ENCODE data around the gene PROSER1.

Gene PROSER1

DNA sequence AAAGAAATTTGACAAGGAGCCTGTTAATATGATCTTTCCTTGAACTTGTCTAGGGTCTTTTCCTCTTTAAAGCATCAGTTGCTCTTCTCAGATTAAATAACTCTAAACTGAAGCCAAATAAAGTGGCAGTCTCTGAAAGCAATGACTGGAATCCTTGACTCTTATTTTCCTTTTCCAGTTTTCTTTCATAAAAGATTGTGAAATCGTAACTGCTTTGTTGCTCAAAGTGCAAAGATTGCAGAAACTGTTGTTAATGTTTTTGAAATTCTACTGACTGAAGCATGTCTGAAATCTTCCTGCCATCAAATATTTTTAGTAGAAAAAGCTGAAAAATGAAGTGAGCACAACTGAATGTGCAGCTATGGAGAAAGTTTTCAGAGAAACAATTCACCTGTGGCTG, 2.3 kb upstream of the PROSER1 start:
- no peak for DNase-seq (ENCODE audit: low read depth)
- H3K4me3 ChIP-seq (ENCODE audit: low read depth, low read length), result no peak overlapping the region
- TF ChIP-seq, protein P1, sequence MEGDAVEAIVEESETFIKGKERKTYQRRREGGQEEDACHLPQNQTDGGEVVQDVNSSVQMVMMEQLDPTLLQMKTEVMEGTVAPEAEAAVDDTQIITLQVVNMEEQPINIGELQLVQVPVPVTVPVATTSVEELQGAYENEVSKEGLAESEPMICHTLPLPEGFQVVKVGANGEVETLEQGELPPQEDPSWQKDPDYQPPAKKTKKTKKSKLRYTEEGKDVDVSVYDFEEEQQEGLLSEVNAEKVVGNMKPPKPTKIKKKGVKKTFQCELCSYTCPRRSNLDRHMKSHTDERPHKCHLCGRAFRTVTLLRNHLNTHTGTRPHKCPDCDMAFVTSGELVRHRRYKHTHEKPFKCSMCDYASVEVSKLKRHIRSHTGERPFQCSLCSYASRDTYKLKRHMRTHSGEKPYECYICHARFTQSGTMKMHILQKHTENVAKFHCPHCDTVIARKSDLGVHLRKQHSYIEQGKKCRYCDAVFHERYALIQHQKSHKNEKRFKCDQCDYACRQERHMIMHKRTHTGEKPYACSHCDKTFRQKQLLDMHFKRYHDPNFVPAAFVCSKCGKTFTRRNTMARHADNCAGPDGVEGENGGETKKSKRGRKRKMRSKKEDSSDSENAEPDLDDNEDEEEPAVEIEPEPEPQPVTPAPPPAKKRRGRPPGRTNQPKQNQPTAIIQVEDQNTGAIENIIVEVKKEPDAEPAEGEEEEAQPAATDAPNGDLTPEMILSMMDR (IDR thresholded peaks at IDR 0.05; ENCODE audit: control insufficient read depth, extremely low read depth, insufficient read depth), result no peak

DNA sequence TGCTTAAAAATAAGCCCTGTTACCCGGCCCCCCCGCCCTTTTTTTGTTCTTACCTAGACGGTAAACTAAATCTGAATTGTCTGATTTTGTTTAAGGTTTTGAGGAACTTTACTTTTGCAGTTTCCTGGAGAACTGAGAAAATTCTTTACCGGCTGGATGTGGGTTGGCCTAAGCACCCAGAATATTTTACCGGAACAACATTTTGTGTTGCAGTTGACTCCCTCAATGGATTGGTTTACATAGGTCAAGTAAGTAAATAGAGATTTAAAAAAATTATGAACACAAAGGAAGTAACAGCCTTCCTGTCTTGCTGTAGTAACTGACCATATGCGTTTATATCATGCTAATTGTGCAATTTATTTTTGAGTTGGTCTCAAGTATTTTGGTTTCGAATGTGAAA, 1.2 kb upstream of the PROSER1 start:
- TF ChIP-seq, protein P1 (IDR thresholded peaks at IDR 0.05; ENCODE audit: control insufficient read depth, extremely low read depth, insufficient read depth), result no peak
- no peak for DNase-seq (ENCODE audit: low read depth)
- H3K4me3 ChIP-seq (ENCODE audit: low read depth, low read length), result peak overlapping the region; percentile 92

DNA sequence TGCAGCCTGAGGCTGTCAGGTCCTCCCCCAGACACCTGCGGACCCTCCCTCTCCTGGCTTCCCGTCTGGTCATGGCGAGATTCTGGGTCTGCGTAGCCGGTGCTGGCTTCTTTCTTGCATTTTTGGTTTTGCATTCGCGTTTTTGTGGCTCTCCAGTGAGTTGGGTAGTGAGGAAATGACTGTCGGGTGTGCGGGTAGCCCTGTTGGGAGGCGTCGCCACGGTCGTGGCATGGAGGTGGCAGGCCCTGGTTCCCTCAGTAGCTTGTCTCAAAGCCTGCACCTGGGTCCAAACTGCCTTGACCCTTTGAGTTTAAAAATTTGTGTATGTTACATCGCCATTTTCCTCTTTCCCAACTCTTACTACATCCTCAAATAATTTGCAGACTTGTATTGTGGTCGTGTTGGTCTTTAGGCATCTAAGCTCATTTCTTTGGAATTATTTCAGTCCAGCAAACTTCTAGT, 711 bp upstream of the PROSER1 start:
- peak overlapping the region; percentile 92 for H3K4me3 ChIP-seq (ENCODE audit: low read depth, low read length)
- TF ChIP-seq, protein P1 (IDR thresholded peaks at IDR 0.05; ENCODE audit: control insufficient read depth, extremely low read depth, insufficient read depth), result no peak
- DNase-seq (ENCODE audit: low read depth), result no peak

DNA sequence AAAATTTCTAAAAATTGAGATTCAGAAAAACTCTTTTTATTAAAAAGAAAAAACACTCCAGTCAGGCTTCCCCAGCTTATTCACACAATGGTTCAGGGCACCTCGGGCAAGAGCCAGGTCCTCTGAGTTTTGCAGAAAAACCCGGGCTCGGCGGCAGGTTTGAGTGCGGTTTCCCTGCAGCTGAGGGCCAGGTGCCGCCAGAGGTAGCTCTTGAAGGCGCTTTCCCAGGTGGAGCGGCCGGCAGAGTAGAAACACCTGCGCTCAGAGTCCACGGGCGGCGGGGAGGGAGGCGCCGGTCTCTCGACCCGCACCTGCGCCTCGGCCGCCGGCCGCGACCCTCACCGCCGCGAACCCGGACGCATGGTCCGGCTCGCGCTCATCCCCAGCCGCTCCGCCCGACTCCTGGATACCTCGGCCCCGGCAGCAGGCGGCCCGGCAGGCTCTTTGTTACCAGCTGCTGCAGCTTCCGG, 444 bp downstream of the PROSER1 start:
- no peak for DNase-seq (ENCODE audit: low read depth)
- peak overlapping the region; percentile 92 for H3K4me3 ChIP-seq (ENCODE audit: low read depth, low read length)
- TF ChIP-seq, protein P1 (IDR thresholded peaks at IDR 0.05; ENCODE audit: control insufficient read depth, extremely low read depth, insufficient read depth), result no peak

DNA sequence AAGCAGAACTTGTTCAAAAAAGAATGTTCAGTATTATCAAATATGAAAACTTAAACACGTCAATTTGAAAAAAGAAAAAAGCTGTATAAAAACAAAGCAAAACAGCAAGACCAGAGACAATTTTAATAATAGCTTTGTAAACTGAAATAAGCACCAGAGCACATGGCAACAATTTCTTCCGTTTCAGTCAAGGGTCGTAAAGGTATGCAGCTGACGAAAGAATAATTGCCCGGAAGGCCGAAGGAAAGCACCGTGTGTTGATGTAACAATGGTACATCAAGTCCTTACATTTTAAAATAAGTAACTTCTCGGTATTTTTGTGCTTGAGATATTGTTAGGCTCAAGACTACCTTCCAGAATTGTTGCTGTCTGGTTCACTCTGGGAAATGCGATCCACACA, 1.7 kb downstream of the PROSER1 start:
- TF ChIP-seq, protein P1 (IDR thresholded peaks at IDR 0.05; ENCODE audit: control insufficient read depth, extremely low read depth, insufficient read depth), result no peak
- DNase-seq (ENCODE audit: low read depth), result no peak
- H3K4me3 ChIP-seq (ENCODE audit: low read depth, low read length), result peak overlapping the region; percentile 92

DNA sequence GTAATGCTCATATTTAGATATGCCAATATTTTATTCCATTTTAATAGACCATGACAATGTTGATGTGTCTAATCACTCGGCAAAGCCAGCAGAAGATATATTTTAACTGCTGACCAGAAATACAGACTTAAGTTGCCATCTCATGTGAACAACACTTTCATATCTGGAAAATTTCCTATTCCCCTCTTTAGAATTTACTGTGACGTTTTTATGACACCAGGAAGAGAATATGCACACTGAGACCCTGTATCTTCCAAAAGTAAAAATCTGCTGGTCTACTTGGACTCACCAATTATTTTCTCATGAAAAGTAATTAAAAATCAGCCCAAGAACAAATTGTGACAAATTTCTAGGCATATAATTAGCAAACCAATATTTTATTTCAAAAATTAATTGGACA, 2.1 kb downstream of the PROSER1 start:
- no peak for DNase-seq (ENCODE audit: low read depth)
- TF ChIP-seq, protein P1 (IDR thresholded peaks at IDR 0.05; ENCODE audit: control insufficient read depth, extremely low read depth, insufficient read depth), result no peak
- peak overlapping the region; percentile 92 for H3K4me3 ChIP-seq (ENCODE audit: low read depth, low read length)

DNA sequence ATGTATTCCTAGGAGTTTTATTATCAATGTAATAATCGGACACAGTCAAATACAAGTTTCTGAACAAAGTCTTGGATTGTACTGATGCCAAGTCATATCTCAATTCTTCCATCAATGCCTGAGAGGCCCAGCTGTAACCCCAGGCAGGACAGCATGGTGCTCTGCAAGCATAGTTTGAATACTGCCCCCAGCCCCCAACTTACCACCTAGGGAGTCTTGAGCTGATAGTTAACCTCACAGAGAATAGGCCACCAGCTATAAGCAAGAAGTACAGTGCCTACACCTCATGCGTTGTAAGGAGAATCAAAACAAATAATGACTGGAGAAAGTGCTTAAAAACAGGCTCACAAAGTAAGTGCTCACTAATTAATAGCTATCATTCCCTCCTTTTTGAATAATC, 2.7 kb downstream of the PROSER1 start:
- peak overlapping the region; percentile 92 for H3K4me3 ChIP-seq (ENCODE audit: low read depth, low read length)
- TF ChIP-seq, protein P1 (IDR thresholded peaks at IDR 0.05; ENCODE audit: control insufficient read depth, extremely low read depth, insufficient read depth), result no peak
- no peak for DNase-seq (ENCODE audit: low read depth)
